B cell (primary cell): ENCODE results near the gene KIF21B. TPM values are rescaled to one million over a fixed set of nuclear protein-coding genes. Genes with fewer than 3 reads are reported as not detected.

Source experiments
- ATAC-seq: fragments of 200-7000 bp; cut with Tn5 transposase; one replicate; pipeline ENCODE4 v1.10.0; 2021; ENCODE audit warnings: low read depth, mild to moderate bottlenecking, moderate number of reproducible peaks, moderate library complexity
- CTCF ChIA-PET: fragments of 350-600 bp; sonication (Branson Sonifier 250); formaldehyde crosslinking; loops from one replicate; lab custom pipeline; 2021; ENCODE audit warnings: antibody characterized with exemption, inconsistent platforms; lab: Charles Lee
- POLR2A ChIA-PET: fragments of 350-600 bp; sonication (Branson Sonifier 250); formaldehyde crosslinking; loops from one replicate; lab custom pipeline; 2021; ENCODE audit warnings: antibody characterized with exemption; lab: Charles Lee
- DNase-seq: peaks from one replicate; pipeline ENCODE4 v3.0.0; 2013
- H2AFZ ChIP-seq: 2 replicates; pipeline ENCODE4 v1.6.1; 2012; ENCODE audit warnings: mild to moderate bottlenecking, low read depth, low read length; ENCODE audit not compliant: insufficient read depth, poor library complexity, severe bottlenecking
- H3K27ac ChIP-seq, 2 donors: 1 replicate in 1 of 2; 2 replicates in 1 of 2; pipeline ENCODE4 v1.5.1; 2012 to 2013; ENCODE audit warnings: low read length in 2 of 2, mild to moderate bottlenecking in 2 of 2, moderate library complexity in 1 of 2
- H3K27me3 ChIP-seq, 4 experiments: fragments of 200-600 bp in 1 of 4; sonication (generic) in 1 of 4; replicated peaks in 1 of 4; 1 replicate in 2 of 4; 2 replicates in 2 of 4; pipeline versions ENCODE4 v1.6.1 to v1.7.0; 2013 to 2016; ENCODE audit warnings: low read length in 3 of 4, mild to moderate bottlenecking in 2 of 4, mixed read lengths in 1 of 4, moderate library complexity in 1 of 4; ENCODE audit not compliant: insufficient read depth in 4 of 4, control insufficient read depth in 3 of 4; ENCODE audit errors: control extremely low read depth in 1 of 4
- H3K36me3 ChIP-seq, 2 experiments: replicated peaks in 1 of 2; 1 replicate in 1 of 2; 2 replicates in 1 of 2; pipeline versions ENCODE4 v1.6.1 to v1.7.1; 2013; ENCODE audit warnings: low read length in 1 of 2; ENCODE audit not compliant: insufficient read depth in 2 of 2, control insufficient read depth in 1 of 2; ENCODE audit errors: control extremely low read depth in 1 of 2, extremely low read depth in 1 of 2
- H3K4me1 ChIP-seq, 2 donors: fragments of 200-600 bp in 1 of 2; sonication (generic) in 1 of 2; 1 replicate in 1 of 2; 2 replicates in 1 of 2; pipeline versions ENCODE4 v1.5.1 to v1.6.1; 2013 to 2017; ENCODE audit warnings: low read length in 2 of 2; ENCODE audit not compliant: control insufficient read depth in 2 of 2, insufficient read depth in 2 of 2
- H3K4me2 ChIP-seq: replicated peaks from 2 replicates; pipeline ENCODE3; 2012; ENCODE audit warnings: mild to moderate bottlenecking, low read depth, low read length; ENCODE audit not compliant: poor library complexity, severe bottlenecking
- H3K4me3 ChIP-seq, 5 experiments: fragments of 200-600 bp in 1 of 5; sonication (generic) in 1 of 5; 1 replicate in 3 of 5; 2 replicates in 2 of 5; pipeline versions ENCODE4 v1.5.1 to v1.7.0; 2011 to 2016; ENCODE audit warnings: low read length in 4 of 5, mild to moderate bottlenecking in 4 of 5, low read depth in 2 of 5, control low read depth in 1 of 5, moderate library complexity in 1 of 5; ENCODE audit not compliant: insufficient read depth in 1 of 5; ENCODE audit errors: control extremely low read depth in 1 of 5, extremely low read depth in 1 of 5
- H3K79me2 ChIP-seq: fragments of 200-600 bp; sonication (generic); one replicate; pipeline ENCODE4 v1.6.0; 2016; ENCODE audit warnings: low read length; ENCODE audit not compliant: control insufficient read depth, insufficient read depth
- H3K9ac ChIP-seq: fragments of 200-600 bp; sonication (generic); 2 replicates; pipeline ENCODE4 v1.6.1; 2017; ENCODE audit warnings: mild to moderate bottlenecking, low read length, moderate library complexity
- H3K9me3 ChIP-seq, 3 donors: one replicate each; pipeline versions ENCODE4 v1.6.1 to v1.7.1; 2013; ENCODE audit warnings: low read length in 2 of 3; ENCODE audit not compliant: control insufficient read depth in 2 of 3, insufficient read depth in 1 of 3; ENCODE audit errors: control extremely low read depth in 1 of 3
- H4K20me1 ChIP-seq: 2 replicates; pipeline ENCODE4 v1.6.0; 2012; ENCODE audit warnings: mild to moderate bottlenecking, low read length; ENCODE audit not compliant: insufficient read depth, control insufficient read depth, poor library complexity, severe bottlenecking
- H3K27ac Mint-ChIP-seq: one replicate; pipeline ENCODE4 v1.8.0; 2021; ENCODE audit warnings: mixed read lengths
- H3K27me3 Mint-ChIP-seq: one replicate; pipeline ENCODE4 v1.8.0; 2021; ENCODE audit warnings: mixed read lengths
- H3K4me1 Mint-ChIP-seq: one replicate; pipeline ENCODE4 v1.8.0; 2021; ENCODE audit warnings: mixed read lengths
- H3K4me3 Mint-ChIP-seq: one replicate; pipeline ENCODE4 v1.8.0; 2021; ENCODE audit warnings: mixed read lengths
- H3K9me3 Mint-ChIP-seq: one replicate; pipeline ENCODE4 v1.8.0; 2022; ENCODE audit warnings: mixed read lengths; ENCODE audit not compliant: insufficient read depth
- EZH2 ChIP-seq: IDR thresholded peaks from 2 replicates; pipeline ENCODE4 v1.6.1; 2012; ENCODE audit warnings: borderline replicate concordance, low read depth, mild to moderate bottlenecking, moderate library complexity, low read length; ENCODE audit not compliant: insufficient read depth, poor library complexity, severe bottlenecking
- WGBS: methylation state at CpG from one replicate; pipeline ENCODE4 v1.1.5; 2013; ENCODE audit warnings: missing lambda C conversion rate; ENCODE audit not compliant: insufficient coverage; 5-methylcytosine and 5-hydroxymethylcytosine counted together
- intact Hi-C: fragments of 100-400 bp; cut with micrococcal nuclease; formaldehyde crosslinking; loops from one replicate; pipeline ENCODE4 v1.10.0; 2022
- polyA plus RNA-seq: library from polyadenylated mRNA; depleted of rRNA; stranded (reverse); fragments of >200 nt; gene quantifications from 2 replicates; pipeline ENCODE4 v1.2.3, GENCODE V29; 2012
- total RNA-seq, 2 donors: library from RNA; stranded (reverse); fragments of 120-200 nt in 1 of 2; gene quantifications; 1 replicate in 1 of 2; 2 replicates in 1 of 2; pipeline versions ENCODE4 v1.2.3 to v1.2.4, GENCODE V29; 2013 to 2022
- TF ChIP-seq, protein P1 (sequence below): fragments of 200-600 bp; IDR thresholded peaks from one replicate; pipeline ENCODE4 v1.8.0; 2022; ENCODE audit warnings: antibody characterized with exemption, mild to moderate bottlenecking

Gene KIF21B
- total and polyA plus RNA-seq, 2 donors (not counting 1 experiment from before 2014, with no cell fraction given): 41.1 to 41.6 TPM

DNA sequence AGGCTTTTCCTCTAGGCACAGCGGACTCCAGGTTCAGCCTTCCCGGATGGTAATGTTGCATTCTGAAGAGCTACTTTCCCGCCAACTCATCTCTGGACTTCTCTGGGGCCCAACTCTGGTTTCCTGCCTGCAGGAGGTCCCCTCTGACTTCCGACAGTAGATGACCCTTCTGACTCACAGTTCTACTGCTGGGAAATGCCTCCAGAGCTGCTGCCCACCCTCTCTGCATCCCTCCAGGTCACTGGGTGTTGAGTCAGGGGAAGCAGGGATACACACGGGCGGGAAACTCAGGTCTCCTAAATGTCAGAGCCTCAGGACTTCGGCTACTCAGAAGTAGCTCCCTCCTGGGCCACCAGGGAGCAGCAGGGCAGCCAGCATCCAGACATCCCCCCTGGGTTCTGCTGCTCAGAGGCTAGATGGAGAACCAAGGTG is 2.1 kb upstream of the KIF21B start:
- ATAC-seq: no peak
- intact Hi-C loops: loop anchor here (2.0 to 10.0 kb wide), 3 partner anchors 17 to 871 kb away; no protein-coding TSS in a partner anchor
- H3K4me3 Mint-ChIP-seq: peak overlapping the region; percentile 41

DNA sequence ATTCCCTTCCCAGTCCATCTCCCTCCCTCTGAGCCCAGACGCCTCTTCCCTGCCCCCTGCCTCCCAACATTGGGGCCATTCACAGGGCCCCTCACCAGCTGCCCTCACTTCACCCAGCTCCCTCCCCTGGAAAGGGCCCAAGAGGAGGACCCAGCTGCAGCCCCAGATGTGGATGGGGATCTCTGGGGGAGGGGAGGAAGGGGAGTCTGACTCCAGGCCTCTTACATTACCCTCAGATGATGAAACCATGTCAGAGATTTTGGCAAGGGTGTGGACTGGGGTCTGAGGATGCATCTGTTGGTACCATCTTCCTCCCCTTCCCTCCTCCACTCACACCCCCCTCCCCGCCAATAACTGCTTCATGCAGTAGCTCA is 1.1 kb upstream of the KIF21B start:
- intact Hi-C loops: loop anchor here (5.0 to 10.0 kb wide), 5 partner anchors 140 to 958 kb away; partner anchors contain the start of genes DDX59 and RNPEP
- POLR2A ChIA-PET: interaction anchor here (0.5 kb wide), 1 partner anchor 11 kb away, joined by 6 read pairs; no protein-coding TSS in a partner anchor
- no peaks in the 10 kb centered on the region for H3K27me3 Mint-ChIP-seq
- no peak for DNase-seq
- H3K27me3 ChIP-seq: no peaks in the 10 kb centered on the region
- peaks cover 58 to 68% of the 10 kb centered on the region in 2 donors for H3K4me1 ChIP-seq
- no peak overlapping the region for H3K27ac Mint-ChIP-seq
- TF ChIP-seq EZH2: no peak
- TF ChIP-seq, protein P1, sequence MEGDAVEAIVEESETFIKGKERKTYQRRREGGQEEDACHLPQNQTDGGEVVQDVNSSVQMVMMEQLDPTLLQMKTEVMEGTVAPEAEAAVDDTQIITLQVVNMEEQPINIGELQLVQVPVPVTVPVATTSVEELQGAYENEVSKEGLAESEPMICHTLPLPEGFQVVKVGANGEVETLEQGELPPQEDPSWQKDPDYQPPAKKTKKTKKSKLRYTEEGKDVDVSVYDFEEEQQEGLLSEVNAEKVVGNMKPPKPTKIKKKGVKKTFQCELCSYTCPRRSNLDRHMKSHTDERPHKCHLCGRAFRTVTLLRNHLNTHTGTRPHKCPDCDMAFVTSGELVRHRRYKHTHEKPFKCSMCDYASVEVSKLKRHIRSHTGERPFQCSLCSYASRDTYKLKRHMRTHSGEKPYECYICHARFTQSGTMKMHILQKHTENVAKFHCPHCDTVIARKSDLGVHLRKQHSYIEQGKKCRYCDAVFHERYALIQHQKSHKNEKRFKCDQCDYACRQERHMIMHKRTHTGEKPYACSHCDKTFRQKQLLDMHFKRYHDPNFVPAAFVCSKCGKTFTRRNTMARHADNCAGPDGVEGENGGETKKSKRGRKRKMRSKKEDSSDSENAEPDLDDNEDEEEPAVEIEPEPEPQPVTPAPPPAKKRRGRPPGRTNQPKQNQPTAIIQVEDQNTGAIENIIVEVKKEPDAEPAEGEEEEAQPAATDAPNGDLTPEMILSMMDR: no peak
- H3K27ac ChIP-seq: no peak overlapping the region
- no peaks in the 10 kb centered on the region for H3K9me3 Mint-ChIP-seq
- no peak overlapping the region for H3K4me3 ChIP-seq
- peaks cover 26% of the 10 kb centered on the region for H3K79me2 ChIP-seq
- no peak for ATAC-seq
- no peak overlapping the region for H3K4me2 ChIP-seq
- no peaks in the 10 kb centered on the region for H3K9me3 ChIP-seq
- 91% methylated on average over 1 of the region's 2 CpGs for WGBS
- peaks cover 69% of the 10 kb centered on the region for H3K4me1 Mint-ChIP-seq
- H3K36me3 ChIP-seq: no peaks in the 10 kb centered on the region
- H4K20me1 ChIP-seq: peaks cover 5% of the 10 kb centered on the region
- no peak overlapping the region for H2AFZ ChIP-seq
- peak overlapping the region; percentile 69 for H3K4me3 Mint-ChIP-seq
- CTCF ChIA-PET: interaction anchor here (0.8 to 10.5 kb wide), 4 partner anchors 17 to 53 kb away, joined by 3 to 83 read pairs (median 28); no protein-coding TSS in a partner anchor
- H3K9ac ChIP-seq: no peak overlapping the region

More for the DNA sequence above, 2.1 kb upstream of the KIF21B start:
- Histone ChIP-seq H4K20me1 (peaks cover 5% of the 10 kb centered on the region), H3K9ac (no peak overlapping the region), H3K27ac (no peak overlapping the region), H2AFZ (no peak overlapping the region), H3K79me2 (peaks cover 26% of the 10 kb centered on the region), H3K4me1 (peaks cover 48 to 58% of the 10 kb centered on the region in 2 donors), H3K9me3 (no peaks in the 10 kb centered on the region), H3K36me3 (no peaks in the 10 kb centered on the region), H3K4me2 (peak overlapping the region; percentile 61), H3K27me3 (no peaks in the 10 kb centered on the region), H3K4me3 (no peak overlapping the region)
- Mint-ChIP-seq H3K9me3 (no peaks in the 10 kb centered on the region), H3K4me1 (peaks cover 59% of the 10 kb centered on the region), H3K27ac (peak overlapping the region; percentile 78), H3K27me3 (no peaks in the 10 kb centered on the region)
- no peak for TF ChIP-seq EZH2
- TF ChIP-seq, protein P1: peak; percentile 22
- CTCF ChIA-PET: interaction anchor here (0.6 to 10.5 kb wide), 9 partner anchors 10 to 89 kb away, joined by 3 to 83 read pairs (median 6); no protein-coding TSS in a partner anchor
- 48% methylated on average over 6 of the region's 7 CpGs for WGBS
- POLR2A ChIA-PET: no interaction called here
- DNase-seq: peak; percentile 45
